Endothelial cell of umbilical vein (primary cell): ENCODE measurements around the gene DAAM1.

Source experiments
- EZH2 ChIP-seq: IDR thresholded peaks from 2 replicates; pipeline ENCODE4 v1.6.1; 2012; ENCODE audit warnings: borderline replicate concordance, low read depth, mild to moderate bottlenecking, moderate library complexity, low read length, inconsistent platforms; ENCODE audit not compliant: severe bottlenecking
- POLR2A ChIP-seq: IDR thresholded peaks from 2 replicates; pipeline ENCODE4 v1.6.1; 2012; ENCODE audit warnings: low read depth, mild to moderate bottlenecking, control low read depth, low read length
- TF ChIP-seq, protein P1 (sequence below), 2 donors: IDR thresholded peaks; 1 replicate in 1 of 2; 2 replicates in 1 of 2; pipeline ENCODE4 v1.5.1; 2011; ENCODE audit warnings: low read length in 2 of 2, mild to moderate bottlenecking in 2 of 2, moderate library complexity in 2 of 2, control low read depth in 1 of 2, inconsistent platforms in 1 of 2, low read depth in 1 of 2; ENCODE audit not compliant: insufficient read depth in 1 of 2; ENCODE audit errors: extremely low read depth in 1 of 2

GRCh38 chr14:59213368-59214315 is 25.2 kb downstream of the DAAM1 start:
- TF ChIP-seq, protein P1, sequence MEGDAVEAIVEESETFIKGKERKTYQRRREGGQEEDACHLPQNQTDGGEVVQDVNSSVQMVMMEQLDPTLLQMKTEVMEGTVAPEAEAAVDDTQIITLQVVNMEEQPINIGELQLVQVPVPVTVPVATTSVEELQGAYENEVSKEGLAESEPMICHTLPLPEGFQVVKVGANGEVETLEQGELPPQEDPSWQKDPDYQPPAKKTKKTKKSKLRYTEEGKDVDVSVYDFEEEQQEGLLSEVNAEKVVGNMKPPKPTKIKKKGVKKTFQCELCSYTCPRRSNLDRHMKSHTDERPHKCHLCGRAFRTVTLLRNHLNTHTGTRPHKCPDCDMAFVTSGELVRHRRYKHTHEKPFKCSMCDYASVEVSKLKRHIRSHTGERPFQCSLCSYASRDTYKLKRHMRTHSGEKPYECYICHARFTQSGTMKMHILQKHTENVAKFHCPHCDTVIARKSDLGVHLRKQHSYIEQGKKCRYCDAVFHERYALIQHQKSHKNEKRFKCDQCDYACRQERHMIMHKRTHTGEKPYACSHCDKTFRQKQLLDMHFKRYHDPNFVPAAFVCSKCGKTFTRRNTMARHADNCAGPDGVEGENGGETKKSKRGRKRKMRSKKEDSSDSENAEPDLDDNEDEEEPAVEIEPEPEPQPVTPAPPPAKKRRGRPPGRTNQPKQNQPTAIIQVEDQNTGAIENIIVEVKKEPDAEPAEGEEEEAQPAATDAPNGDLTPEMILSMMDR (IDR thresholded peaks at IDR 0.05; ENCODE audit: extremely low read depth in 1 of 2, insufficient read depth in 1 of 2, low read depth in 1 of 2, low read length in 2 of 2), result no peak
- no peak for TF ChIP-seq POLR2A
- TF ChIP-seq EZH2, result no peak
